H1 (cell line): ENCODE results near the gene ABHD16A. TPM values are rescaled to one million over a fixed set of nuclear protein-coding genes. Genes with fewer than 3 reads are reported as not detected.

ENCODE experiments used
- CTCF ChIA-PET: fragments of 300-600 bp; sonication (Branson Sonifier 250); formaldehyde crosslinking; loops from one replicate; lab custom pipeline; 2021; ENCODE audit not compliant: partially characterized antibody; lab: Charles Lee
- POLR2A ChIA-PET: fragments of 300-600 bp; sonication (Branson Sonifier 250); formaldehyde crosslinking; loops from one replicate; lab custom pipeline; 2021; ENCODE audit warnings: inconsistent platforms; ENCODE audit not compliant: partially characterized antibody; lab: Charles Lee
- DNase-seq, 2 experiments: peaks; one replicate each; pipeline versions ENCODE4 v3.0.0 to v3.0.0-alpha.2; 2010 to 2022; ENCODE audit warnings: low spot score in 2 of 2, low read depth in 1 of 2, mixed read lengths in 1 of 2
- FAIRE-seq: peaks from 2 replicates; lab custom pipeline; 2011; peaks lifted over from hg19 to GRCh38; lab: Jason Lieb, UNC
- H2AFZ ChIP-seq: 2 replicates; pipeline ENCODE4 v1.8.1; 2012; ENCODE audit warnings: low read length, inconsistent platforms
- H2AK5ac ChIP-seq: 2 replicates; pipeline ENCODE4 v1.6.1; 2013; ENCODE audit warnings: low read depth, low read length
- H2BK120ac ChIP-seq: replicated peaks from 2 replicates; pipeline ENCODE3; 2013; ENCODE audit warnings: low read depth, low read length, inconsistent platforms
- H2BK12ac ChIP-seq: 2 replicates; pipeline ENCODE4 v1.6.1; 2013; ENCODE audit warnings: low read depth, low read length
- H2BK15ac ChIP-seq: 2 replicates; pipeline ENCODE4 v1.6.1; 2013; ENCODE audit warnings: low read length
- H2BK20ac ChIP-seq: 2 replicates; pipeline ENCODE4 v1.6.1; 2013; ENCODE audit warnings: low read length
- H2BK5ac ChIP-seq: 2 replicates; pipeline ENCODE4 v1.6.1; 2013; ENCODE audit warnings: low read depth, low read length
- H3K14ac ChIP-seq: 2 replicates; pipeline ENCODE4 v1.6.1; 2013; ENCODE audit warnings: inconsistent platforms; ENCODE audit not compliant: insufficient read length
- H3K18ac ChIP-seq: 2 replicates; pipeline ENCODE4 v1.6.1; 2013; ENCODE audit warnings: low read length; ENCODE audit errors: extremely low read depth
- H3K23ac ChIP-seq: 2 replicates; pipeline ENCODE4 v1.6.1; 2013; ENCODE audit warnings: inconsistent platforms; ENCODE audit not compliant: insufficient read length
- H3K23me2 ChIP-seq: 2 replicates; pipeline ENCODE4 v1.6.1; 2013; ENCODE audit warnings: low read depth, low read length
- H3K27ac ChIP-seq: 2 replicates; pipeline ENCODE4 v1.6.1; 2011; ENCODE audit warnings: low read depth, low read length, inconsistent platforms
- H3K27me3 ChIP-seq, 4 experiments: replicated peaks in 1 of 4; 1 replicate in 1 of 4; 2 replicates in 3 of 4; pipeline versions ENCODE4 v1.6.1 to v1.8.1; 2011 to 2013; ENCODE audit warnings: low read length in 3 of 4, mild to moderate bottlenecking in 3 of 4, inconsistent platforms in 2 of 4, mixed read lengths in 2 of 4, moderate library complexity in 1 of 4; ENCODE audit not compliant: control insufficient read depth in 3 of 4, insufficient read depth in 3 of 4; ENCODE audit errors: extremely low read depth in 1 of 4
- H3K36me3 ChIP-seq, 4 experiments: 2 replicates each; pipeline versions ENCODE4 v1.6.1 to v1.8.1; 2011 to 2013; ENCODE audit warnings: mild to moderate bottlenecking in 4 of 4, low read length in 3 of 4, moderate library complexity in 2 of 4, control low read depth in 1 of 4, inconsistent platforms in 1 of 4; ENCODE audit not compliant: insufficient read depth in 4 of 4, control insufficient read depth in 2 of 4
- H3K4ac ChIP-seq: replicated peaks from 2 replicates; pipeline ENCODE3; 2013; ENCODE audit warnings: low read length, low read depth, mixed read lengths, inconsistent platforms; ENCODE audit not compliant: insufficient read length
- H3K4me1 ChIP-seq, 4 experiments: replicated peaks in 1 of 4; 1 replicate in 1 of 4; 2 replicates in 3 of 4; pipeline versions ENCODE4 v1.6.1 to v1.8.1; 2011 to 2013; ENCODE audit warnings: low read length in 3 of 4, inconsistent platforms in 2 of 4, mixed read lengths in 1 of 4; ENCODE audit not compliant: insufficient read depth in 4 of 4, control insufficient read depth in 3 of 4
- H3K4me2 ChIP-seq, 2 experiments: 2 replicates each; pipeline versions ENCODE4 v1.6.1 to v1.8.1; 2011 to 2013; ENCODE audit warnings: low read depth in 2 of 2, low read length in 2 of 2, control low read depth in 1 of 2, inconsistent platforms in 1 of 2, mild to moderate bottlenecking in 1 of 2; ENCODE audit not compliant: insufficient read depth in 1 of 2
- H3K4me3 ChIP-seq, 4 experiments: fragments of 200-600, 300-600 bp in 1 of 4; sonication (generic), shearing (Covaris generic), sonication (Bioruptor Twin) in 1 of 4; 2 replicates each; pipeline versions ENCODE4 v1.5.1 to v1.8.1; 2011 to 2016; ENCODE audit warnings: low read length in 4 of 4, low read depth in 3 of 4, control low read depth in 2 of 4, inconsistent platforms in 2 of 4, mild to moderate bottlenecking in 2 of 4, mixed read lengths in 1 of 4, moderate library complexity in 1 of 4; ENCODE audit not compliant: insufficient read depth in 2 of 4; ENCODE audit errors: extremely low read depth in 1 of 4
- H3K56ac ChIP-seq: replicated peaks from 2 replicates; pipeline ENCODE3; 2013; ENCODE audit warnings: low read depth, mild to moderate bottlenecking, mixed read lengths, low read length, inconsistent platforms; ENCODE audit not compliant: insufficient read length
- H3K79me1 ChIP-seq: 2 replicates; pipeline ENCODE4 v1.6.1; 2013; ENCODE audit warnings: low read depth, low read length, control low read depth
- H3K79me2 ChIP-seq, 2 experiments: 2 replicates each; pipeline versions ENCODE4 v1.6.1 to v1.8.1; 2012 to 2013; ENCODE audit warnings: low read length in 2 of 2, mild to moderate bottlenecking in 2 of 2, inconsistent platforms in 1 of 2; ENCODE audit not compliant: insufficient read depth in 2 of 2, control insufficient read depth in 1 of 2
- H3K9ac ChIP-seq, 4 experiments: replicated peaks in 1 of 4; 1 replicate in 1 of 4; 2 replicates in 3 of 4; pipeline versions ENCODE4 v1.6.1 to v1.8.1; 2011 to 2013; ENCODE audit warnings: low read depth in 3 of 4, low read length in 3 of 4, control low read depth in 2 of 4, mild to moderate bottlenecking in 2 of 4, moderate library complexity in 2 of 4, inconsistent platforms in 1 of 4; ENCODE audit errors: extremely low read depth in 1 of 4
- H3K9me3 ChIP-seq, 2 experiments: 2 replicates each; pipeline versions ENCODE4 v1.6.1 to v1.8.1; 2012 to 2013; ENCODE audit warnings: mild to moderate bottlenecking in 2 of 2, moderate library complexity in 2 of 2, control low read depth in 1 of 2, inconsistent platforms in 1 of 2, low read depth in 1 of 2, low read length in 1 of 2, mixed read lengths in 1 of 2; ENCODE audit not compliant: insufficient read depth in 2 of 2
- H4K20me1 ChIP-seq, 2 experiments: replicated peaks in 1 of 2; 2 replicates each; pipeline versions ENCODE3 to v1.8.1; 2011 to 2013; ENCODE audit warnings: inconsistent platforms in 2 of 2, low read length in 2 of 2, mild to moderate bottlenecking in 1 of 2; ENCODE audit not compliant: insufficient read depth in 2 of 2, control insufficient read depth in 1 of 2
- H4K5ac ChIP-seq: 2 replicates; pipeline ENCODE4 v1.6.1; 2013; ENCODE audit warnings: low read length, low read depth, mixed read lengths, inconsistent platforms; ENCODE audit not compliant: insufficient read length
- H4K8ac ChIP-seq: 2 replicates; pipeline ENCODE4 v1.8.0; 2013; ENCODE audit warnings: mild to moderate bottlenecking, moderate library complexity, low read length, inconsistent platforms; ENCODE audit not compliant: insufficient read depth; ENCODE audit errors: extremely low read depth
- H4K91ac ChIP-seq: replicated peaks from 2 replicates; pipeline ENCODE3; 2013; ENCODE audit warnings: low read length, mixed read lengths, inconsistent platforms; ENCODE audit not compliant: insufficient read length
- WGBS, 2 experiments: shearing (Covaris generic) in 1 of 2; methylation state at CpG; one replicate each; pipeline versions ENCODE4 v1.1.6 to v1.1.7; 2013 to 2015; ENCODE audit warnings: low lambda C conversion rate in 2 of 2, mixed read lengths in 2 of 2, inconsistent platforms in 1 of 2, low coverage in 1 of 2, missing lambda C conversion rate in 1 of 2; ENCODE audit not compliant: insufficient replicate concordance in 2 of 2, insufficient coverage in 1 of 2, insufficient read length in 1 of 2; ENCODE audit errors: extremely low coverage in 1 of 2, missing lambda C conversion rate in 1 of 2; 5-methylcytosine and 5-hydroxymethylcytosine counted together
- polyA plus RNA-seq, 7 experiments: library from polyadenylated mRNA; depleted of rRNA in 3 of 7; stranded (reverse) in 5 of 7; unstranded in 2 of 7; fragments of >200 nt in 5 of 7; fragments of 200-250 nt in 2 of 7; gene quantifications; 1 replicate in 5 of 7; 2 replicates in 1 of 7; 4 replicates in 1 of 7; pipeline versions ENCODE4 v1.2.1 to v1.2.3, GENCODE V29; 2011 to 2013; ENCODE audit warnings: missing spikeins in 2 of 7, mixed read lengths in 2 of 7
- total RNA-seq: library from RNA; stranded (reverse); fragmentation: NEBNext Ultra II Directional; extraction: Animal tissue kit (Norgen Biotek cat#: 25700); gene quantifications from 2 replicates; pipeline ENCODE4 v1.2.1, GENCODE V29; 2021

ABHD16A gene
- total and polyA plus RNA-seq, 2 of the 8 experiments (the other 6 are each of a cell fraction or from before 2014, with no cell fraction given), result 32.9 to 40.2 TPM

- peaks cover 2% of the 10 kb centered on the region; the same call in 1 of the 2 replicates for H3K79me1 ChIP-seq
- no peak overlapping the region for H3K18ac ChIP-seq
- no peak overlapping the region for H3K23ac ChIP-seq
- no peaks in the 10 kb centered on the region for H3K4me1 ChIP-seq
- ChIA-PET POLR2A (interaction anchor here (0.6 to 34.9 kb wide), 4 partner anchors 9 to 96 kb away, joined by 3 to 883 read pairs (median 376); partner anchors contain the start of genes APOM, BAG6, C6orf47 and CSNK2B), CTCF (interaction anchor here (2.8 kb wide), 1 partner anchor 11 kb away, joined by 10 read pairs; no protein-coding TSS in a partner anchor)
- H4K20me1 ChIP-seq, result peaks cover 0 to 5% of the 10 kb centered on the region in 2 experiments
- no peak overlapping the region for H2AFZ ChIP-seq
- H3K4ac ChIP-seq, result no peak overlapping the region
- H3K79me2 ChIP-seq, result peaks cover 0 to 18% of the 10 kb centered on the region in 2 experiments; a peak in 2 of 4 replicates
- H2BK5ac ChIP-seq, result no peak overlapping the region
- no peak overlapping the region for H3K27ac ChIP-seq
- H3K23me2 ChIP-seq, result no peaks in the 10 kb centered on the region
- H3K9ac ChIP-seq, result no peak overlapping the region
- WGBS, 2 experiments, result 93% methylated on average over 9 of the region's 9 CpGs; no CpG with 5 or more reads in 1 of the 2 experiments
- no peak overlapping the region for H4K91ac ChIP-seq
- H3K27me3 ChIP-seq, result no peaks in the 10 kb centered on the region
- H2BK15ac ChIP-seq, result no peak overlapping the region
- H3K14ac ChIP-seq, result no peak overlapping the region
- H4K5ac ChIP-seq, result no peak overlapping the region
- H2BK20ac ChIP-seq, result no peak overlapping the region
- peaks cover 49 to 89% (median 74%) of the 10 kb centered on the region in 4 experiments for H3K36me3 ChIP-seq
- no peak for FAIRE-seq
- H2AK5ac ChIP-seq, result no peak overlapping the region
- no peak overlapping the region for H2BK12ac ChIP-seq
- H3K4me2 ChIP-seq, result no peak overlapping the region
- no peak overlapping the region for H2BK120ac ChIP-seq
- H4K8ac ChIP-seq, result no peak overlapping the region; the same call in 1 of the 2 replicates
- DNase-seq, result no peak
- no peak overlapping the region for H3K4me3 ChIP-seq
- H3K9me3 ChIP-seq, result no peaks in the 10 kb centered on the region
- no peak overlapping the region for H3K56ac ChIP-seq
These were observed 57.8 kb downstream of the ABHD16A start for GRCh38 chr6:31645325-31645724.
